HCT116 (cell line): Measurements from ENCODE around the gene OR6B2. TPM values are rescaled to one million over a fixed set of nuclear protein-coding genes. Genes with fewer than 3 reads are reported as not detected.

Experiments used
- ATAC-seq: fragments of 200-7000 bp; cut with Tn5 transposase; 2 replicates; pipeline ENCODE4 v1.9.1; 2020; ENCODE audit warnings: mild to moderate bottlenecking, moderate library complexity
- BruUV-seq: library from RNA; stranded (reverse); fragments of 400-500 nt; replicated peaks from 2 replicates; lab custom pipeline; 2021; lab: Mats Ljungman, UMichigan
- CTCF ChIA-PET: fragments of 300-600 bp; sonication (Branson Sonifier 250); formaldehyde crosslinking; loops from one replicate; lab custom pipeline; 2021; ENCODE audit warnings: antibody characterized with exemption; lab: Charles Lee
- POLR2A ChIA-PET: fragments of 300-600, 350-600 bp; sonication (Branson Sonifier 250); formaldehyde crosslinking; loops from one replicate; lab custom pipeline; 2021; ENCODE audit warnings: antibody characterized with exemption; lab: Charles Lee
- RAD21 ChIA-PET, 2 experiments: fragments of 300-600 bp; sonication (Branson Sonifier 250); formaldehyde crosslinking; loops; one replicate each; lab custom pipeline; 2023; ENCODE audit warnings: low total read pairs in 2 of 2; ENCODE audit not compliant: uncharacterized antibody in 2 of 2, unreplicated experiment in 2 of 2, low non-redundant PET in 1 of 2; lab: Charles Lee
- DNase-seq: peaks from one replicate; pipeline ENCODE4 v3.0.0-alpha.2; 2010; ENCODE audit warnings: low read depth, low spot score
- H2AFZ ChIP-seq: fragments of 200-600 bp; shearing (Covaris generic), sonication (generic); 2 replicates; pipeline ENCODE4 v1.6.1; 2017; ENCODE audit warnings: low read depth, mixed run types, mixed read lengths, antibody characterized with exemption, low read length; ENCODE audit not compliant: poor library complexity, severe bottlenecking
- H3K27ac ChIP-seq: 2 replicates; pipeline ENCODE4 v1.5.1; 2012; ENCODE audit warnings: low read depth, low read length
- H3K27me3 ChIP-seq: fragments of 200-600 bp; sonication (generic); 2 replicates; pipeline ENCODE4 v1.6.1; 2016; ENCODE audit warnings: mixed run types, low read length, mixed read lengths; ENCODE audit not compliant: insufficient read depth
- H3K36me3 ChIP-seq, 2 experiments: fragments of 200-500 bp in 1 of 2; fragments of 200-600 bp in 1 of 2; sonication (Bioruptor generic) in 1 of 2; sonication (generic) in 1 of 2; 2 replicates each; pipeline versions ENCODE4 v1.5.1 to v1.6.1; 2014 to 2016; ENCODE audit warnings: low read length in 2 of 2, inconsistent platforms in 1 of 2, mixed read lengths in 1 of 2, mixed run types in 1 of 2; ENCODE audit not compliant: insufficient read depth in 2 of 2, control insufficient read depth in 1 of 2
- H3K4me1 ChIP-seq, 2 experiments: fragments of 200-600 bp in 1 of 2; sonication (generic) in 1 of 2; 2 replicates each; pipeline versions ENCODE4 v1.5.1 to v1.6.1; 2012 to 2017; ENCODE audit warnings: low read length in 2 of 2, inconsistent platforms in 1 of 2, mild to moderate bottlenecking in 1 of 2, mixed read lengths in 1 of 2, mixed run types in 1 of 2, moderate library complexity in 1 of 2; ENCODE audit not compliant: insufficient read depth in 2 of 2, control insufficient read depth in 1 of 2
- H3K4me2 ChIP-seq: fragments of 200-600 bp; sonication (generic); 2 replicates; pipeline ENCODE4 v1.6.1; 2017; ENCODE audit warnings: mixed run types, low read length, mixed read lengths
- H3K4me3 ChIP-seq, 2 experiments: fragments of 200-600 bp in 1 of 2; sonication (generic) in 1 of 2; replicated peaks in 1 of 2; 2 replicates each; pipeline ENCODE4 v1.5.1; 2011 to 2016; ENCODE audit warnings: low read length in 2 of 2, control low read depth in 1 of 2, low read depth in 1 of 2, mild to moderate bottlenecking in 1 of 2, mixed read lengths in 1 of 2, mixed run types in 1 of 2
- H3K79me2 ChIP-seq: fragments of 200-600 bp; sonication (generic); 2 replicates; pipeline ENCODE4 v1.6.1; 2017; ENCODE audit warnings: mild to moderate bottlenecking, mixed run types, low read length, moderate library complexity, mixed read lengths; ENCODE audit not compliant: insufficient read depth
- H3K9ac ChIP-seq: fragments of 200-600 bp; sonication (generic); 2 replicates; pipeline ENCODE4 v1.6.1; 2016; ENCODE audit warnings: low read length, mixed read lengths
- H3K9me2 ChIP-seq: fragments of 200-600 bp; sonication (generic), shearing (Covaris generic); 2 replicates; pipeline ENCODE4 v1.6.1; 2017; ENCODE audit warnings: mixed run types, mild to moderate bottlenecking, moderate library complexity; ENCODE audit not compliant: insufficient read depth
- H3K9me3 ChIP-seq, 2 experiments: fragments of 200-500 bp in 1 of 2; fragments of 200-600 bp in 1 of 2; sonication (Bioruptor generic) in 1 of 2; sonication (generic) in 1 of 2; 2 replicates each; pipeline ENCODE4 v1.6.1; 2014 to 2017; ENCODE audit warnings: low read length in 2 of 2, mixed read lengths in 2 of 2, inconsistent platforms in 1 of 2, low read depth in 1 of 2, mild to moderate bottlenecking in 1 of 2, mixed run types in 1 of 2, moderate library complexity in 1 of 2; ENCODE audit not compliant: control insufficient read depth in 1 of 2, insufficient read depth in 1 of 2
- H4K20me1 ChIP-seq: fragments of 200-600 bp; sonication (generic), shearing (Covaris generic); 2 replicates; pipeline ENCODE4 v1.6.1; 2017; ENCODE audit warnings: mixed run types, mild to moderate bottlenecking, moderate library complexity; ENCODE audit not compliant: insufficient read depth
- ATF3 ChIP-seq: IDR thresholded peaks from 2 replicates; pipeline ENCODE4 v1.6.1; 2012
- CBX3 ChIP-seq: IDR thresholded peaks from 2 replicates; pipeline ENCODE4 v1.6.1; 2012; ENCODE audit warnings: low read depth
- ELF1 ChIP-seq: IDR thresholded peaks from 2 replicates; pipeline ENCODE4 v1.6.1; 2012; ENCODE audit warnings: low read depth, borderline replicate concordance
- EZH2 ChIP-seq: fragments of 200-600 bp; sonication (generic); IDR thresholded peaks from 2 replicates; pipeline ENCODE4 v1.6.1; 2017; ENCODE audit warnings: antibody characterized with exemption, mixed run types
- JUND ChIP-seq: IDR thresholded peaks from 2 replicates; pipeline ENCODE4 v1.6.1; 2012
- POLR2A ChIP-seq: IDR thresholded peaks from 2 replicates; pipeline ENCODE4 v1.7.0; 2011; ENCODE audit warnings: borderline replicate concordance; ENCODE audit not compliant: insufficient read depth, insufficient read length; ENCODE audit errors: extremely low read depth
- RAD21 ChIP-seq: IDR thresholded peaks from 2 replicates; pipeline ENCODE4 v1.6.1; 2012; ENCODE audit warnings: low read depth, mild to moderate bottlenecking
- SIN3A ChIP-seq: IDR thresholded peaks from 2 replicates; pipeline ENCODE4 v1.6.1; 2012; ENCODE audit warnings: low read depth
- SP1 ChIP-seq: IDR thresholded peaks from 2 replicates; pipeline ENCODE4 v1.6.1; 2012; ENCODE audit warnings: low read depth
- SRF ChIP-seq: IDR thresholded peaks from 2 replicates; pipeline ENCODE4 v1.6.1; 2012; ENCODE audit warnings: low read depth
- TCF7L2 ChIP-seq: IDR thresholded peaks from 2 replicates; pipeline ENCODE4 v1.7.0; 2011; ENCODE audit warnings: borderline replicate concordance, inconsistent platforms; ENCODE audit not compliant: insufficient read depth, insufficient read length; ENCODE audit errors: extremely low read depth
- YY1 ChIP-seq: IDR thresholded peaks from 2 replicates; pipeline ENCODE4 v1.6.1; 2011; ENCODE audit warnings: low read length, low read depth, moderate library complexity, mild to moderate bottlenecking; ENCODE audit not compliant: insufficient replicate concordance; ENCODE audit errors: extremely low read depth
- ZBTB33 ChIP-seq: IDR thresholded peaks from 2 replicates; pipeline ENCODE4 v1.6.1; 2011; ENCODE audit warnings: mild to moderate bottlenecking, low read length, moderate library complexity; ENCODE audit not compliant: insufficient replicate concordance; ENCODE audit errors: extremely low read depth
- ZFX ChIP-seq: fragments of 450-650 bp; IDR thresholded peaks from 2 replicates; pipeline ENCODE4 v1.6.1; 2017
- ZNF274 ChIP-seq: fragments of 200-500 bp; sonication (Bioruptor generic); IDR thresholded peaks from 2 replicates; pipeline ENCODE4 v1.6.1; 2014; ENCODE audit warnings: mild to moderate bottlenecking, low read depth, low read length, inconsistent platforms
- intact Hi-C: fragments of 100-400 bp; cut with micrococcal nuclease; formaldehyde crosslinking; loops from 2 replicates; pipeline ENCODE4 v1.10.0; 2022
- total RNA-seq: library from RNA; stranded (reverse); gene quantifications from one replicate; pipeline ENCODE4 v1.2.1, GENCODE V29; 2021; ENCODE audit not compliant: unreplicated experiment

The OR6B2 gene
- total RNA-seq, 1 experiment from 2014 or later, result not detected

- H3K27ac ChIP-seq, result no peak overlapping the region
- no peaks in the 10 kb centered on the region for H3K79me2 ChIP-seq
- no peak for ATAC-seq
- H3K9me2 ChIP-seq, result no peaks in the 10 kb centered on the region
- no peak overlapping the region for H2AFZ ChIP-seq
- no peaks in the 10 kb centered on the region for H3K4me1 ChIP-seq
- H3K9me3 ChIP-seq, result no peaks in the 10 kb centered on the region
- no peak for DNase-seq
- BruUV-seq, result no TSS peak
- ChIA-PET POLR2A (no interaction called here), RAD21 (no interaction called here), CTCF (no interaction called here)
- no peak overlapping the region for H3K4me2 ChIP-seq
- H3K4me3 ChIP-seq, result no peak overlapping the region
- H3K36me3 ChIP-seq, result no peaks in the 10 kb centered on the region
- peaks cover 74% of the 10 kb centered on the region for H3K27me3 ChIP-seq
- H3K9ac ChIP-seq, result no peak overlapping the region
- intact Hi-C loops, result no loop called here
- H4K20me1 ChIP-seq, result no peaks in the 10 kb centered on the region
- TF ChIP-seq YY1, result no peak
- TF ChIP-seq RAD21, result no peak
- no peak for TF ChIP-seq SIN3A
- TF ChIP-seq JUND, result no peak
- TF ChIP-seq EZH2, result no peak
- no peak for TF ChIP-seq SRF
- no peak for TF ChIP-seq CBX3
- no peak for TF ChIP-seq ZFX
- no peak for TF ChIP-seq ATF3
- no peak for TF ChIP-seq TCF7L2
- no peak for TF ChIP-seq ELF1
- TF ChIP-seq ZNF274, result no peak
- no peak for TF ChIP-seq SP1
- TF ChIP-seq POLR2A, result no peak
- no peak for TF ChIP-seq ZBTB33
- TF ChIP-seq, all 23 proteins: peak for 0
Measured at GRCh38 chr2:240050278-240050677, 20.0 kb upstream of the OR6B2 start.
